Stimulated activated CD8-positive, alpha-beta memory T cell treated with anti-CD3 and anti-CD28 coated beads, Interleukin-7, amount 100 ng/mL, for 1 hour (primary cell): Measurements from ENCODE around the gene UMAD1.

ENCODE experiments used
- DNase-seq, 2 donors: peaks; one replicate each; pipeline ENCODE4 v3.0.0-alpha.2; 2020; ENCODE audit warnings: low read depth in 2 of 2

Gene UMAD1

GRCh38 chr7:7720750-7721621 lies 80.4 kb downstream of the UMAD1 start:
- DNase-seq: no peak

GRCh38 chr7:7731732-7732131 lies 91.2 kb downstream of the UMAD1 start:
- no peak for DNase-seq

- no peak for DNase-seq
Measured at GRCh38 chr7:7732621-7733281, 92.2 kb downstream of the UMAD1 start.

- DNase-seq: no peak
Measured at GRCh38 chr7:7736671-7737070, 96.1 kb downstream of the UMAD1 start.

- no peak for DNase-seq
Measured at GRCh38 chr7:7737674-7738073, 97.1 kb downstream of the UMAD1 start.

- no peak for DNase-seq
Measured at GRCh38 chr7:7738177-7738576, 97.6 kb downstream of the UMAD1 start.

GRCh38 chr7:7738622-7739021 lies 98.1 kb downstream of the UMAD1 start:
- DNase-seq: no peak

- DNase-seq: no peak
Measured at GRCh38 chr7:7739204-7740036, 98.9 kb downstream of the UMAD1 start.

- no peak for DNase-seq
Measured at GRCh38 chr7:7740037-7740355, 99.4 kb downstream of the UMAD1 start.

- no peak for DNase-seq
Measured at GRCh38 chr7:7742223-7742622, 101.7 kb downstream of the UMAD1 start.

- DNase-seq: no peak
Measured at GRCh38 chr7:7745258-7745657, 104.7 kb downstream of the UMAD1 start.

GRCh38 chr7:7745966-7746365 lies 105.4 kb downstream of the UMAD1 start:
- no peak for DNase-seq

GRCh38 chr7:7746458-7746857 lies 105.9 kb downstream of the UMAD1 start:
- DNase-seq: no peak

- no peak for DNase-seq
Measured at GRCh38 chr7:7750571-7751242, 110.2 kb downstream of the UMAD1 start.

- DNase-seq: no peak
Measured at GRCh38 chr7:7751243-7752092, 110.9 kb downstream of the UMAD1 start.

GRCh38 chr7:7756577-7756976 lies 116.0 kb downstream of the UMAD1 start:
- no peak for DNase-seq

GRCh38 chr7:7757576-7757975 lies 117.0 kb downstream of the UMAD1 start:
- DNase-seq: no peak

- no peak for DNase-seq
Measured at GRCh38 chr7:7761340-7761973, 120.9 kb downstream of the UMAD1 start.

- no peak for DNase-seq
Measured at GRCh38 chr7:7761974-7762779, 121.6 kb downstream of the UMAD1 start.
